ENCODE data around the gene RNF144A. TPM values are rescaled to one million over a fixed set of nuclear protein-coding genes. Genes with fewer than 3 reads are reported as not detected.

RNF144A gene
- total and polyA plus RNA-seq, 2 of the 13 experiments (the other 11 are each of a cell fraction or from before 2014, with no cell fraction given): 13.9 to 16.5 TPM

DNA sequence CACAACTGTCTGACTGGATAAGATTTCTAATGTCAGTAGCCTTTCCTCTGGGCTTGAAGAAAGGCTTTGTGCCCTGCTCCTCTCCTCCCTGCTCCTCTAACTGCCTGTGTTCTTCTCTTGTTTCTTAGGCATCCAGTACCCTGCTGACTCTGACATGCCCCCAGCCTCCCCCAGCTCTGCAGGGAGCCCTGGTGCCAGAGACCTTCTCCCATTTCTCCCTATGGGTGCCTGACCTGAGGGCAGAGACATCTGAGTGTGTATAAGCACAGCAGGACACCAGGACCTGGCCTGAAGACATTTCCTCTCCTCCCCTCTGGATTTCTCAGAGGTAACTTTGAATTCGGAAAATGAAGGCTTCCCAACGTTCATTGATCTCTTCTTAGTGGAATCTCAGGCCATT lies 23.6 kb downstream of the RNF144A start:
- Histone ChIP-seq H3K27me3 (ENCODE audit: control insufficient read depth in 1 of 2, insufficient read depth in 2 of 2, low read length in 2 of 2) (no peaks in the 10 kb centered on the region), H2AFZ (ENCODE audit: low read length) (no peak overlapping the region), H3K9ac (ENCODE audit: insufficient read depth, low read depth, low read length) (no peak overlapping the region), H3K4me2 (ENCODE audit: low read depth, low read length) (no peak overlapping the region), H3K4me1 (ENCODE audit: insufficient read depth, low read length) (no peaks in the 10 kb centered on the region), H4K20me1 (ENCODE audit: insufficient read depth, low read length) (no peaks in the 10 kb centered on the region), H3K36me3 (replicated peaks in 1 of 2; ENCODE audit: control insufficient read depth in 1 of 2, insufficient read depth in 2 of 2, low read length in 2 of 2) (peaks cover 6 to 27% of the 10 kb centered on the region in 2 experiments), H3K4me3 (replicated peaks in 1 of 3; ENCODE audit: insufficient read depth in 1 of 3, low read depth in 2 of 3, low read length in 3 of 3) (no peak overlapping the region), H3K27ac (ENCODE audit: extremely low read length, insufficient read depth, low read length) (no peak overlapping the region), H3K9me3 (ENCODE audit: low read length) (no peaks in the 10 kb centered on the region), H3K79me2 (ENCODE audit: insufficient read depth, low read length) (no peaks in the 10 kb centered on the region)
- in situ Hi-C loops (cut with HindIII; ENCODE audit: extremely low pct_ligation_motif_present, low pct_unique_long_range_greater_than_20kb) (no loop called here), intact Hi-C loops (cut with micrococcal nuclease; ENCODE audit: unreplicated experiment) (no loop called here)
- DNase-seq (ENCODE audit: low spot score) (no peak), FAIRE-seq (no peak), ATAC-seq (no peak; the same call in 2 of the 3 replicates)
- POLR2A ChIA-PET: no interaction called here
- TF ChIP-seq, protein P1, sequence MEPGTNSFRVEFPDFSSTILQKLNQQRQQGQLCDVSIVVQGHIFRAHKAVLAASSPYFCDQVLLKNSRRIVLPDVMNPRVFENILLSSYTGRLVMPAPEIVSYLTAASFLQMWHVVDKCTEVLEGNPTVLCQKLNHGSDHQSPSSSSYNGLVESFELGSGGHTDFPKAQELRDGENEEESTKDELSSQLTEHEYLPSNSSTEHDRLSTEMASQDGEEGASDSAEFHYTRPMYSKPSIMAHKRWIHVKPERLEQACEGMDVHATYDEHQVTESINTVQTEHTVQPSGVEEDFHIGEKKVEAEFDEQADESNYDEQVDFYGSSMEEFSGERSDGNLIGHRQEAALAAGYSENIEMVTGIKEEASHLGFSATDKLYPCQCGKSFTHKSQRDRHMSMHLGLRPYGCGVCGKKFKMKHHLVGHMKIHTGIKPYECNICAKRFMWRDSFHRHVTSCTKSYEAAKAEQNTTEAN (CRISPR knock-in tag; conservative IDR thresholded peaks at IDR 0.05): no peak
- no peak for TF ChIP-seq MXD4 (CRISPR knock-in tag; IDR thresholded peaks at IDR 0.05)
- BruUV-seq (replicated peaks): no TSS peak
- 93% methylated on average over 2 of the region's 2 CpGs for WGBS (ENCODE audit: low lambda C conversion rate)
- CTCF ChIA-PET (ENCODE audit: low intra/inter-chr PET ratio, low total read pairs): no interaction called here

DNA sequence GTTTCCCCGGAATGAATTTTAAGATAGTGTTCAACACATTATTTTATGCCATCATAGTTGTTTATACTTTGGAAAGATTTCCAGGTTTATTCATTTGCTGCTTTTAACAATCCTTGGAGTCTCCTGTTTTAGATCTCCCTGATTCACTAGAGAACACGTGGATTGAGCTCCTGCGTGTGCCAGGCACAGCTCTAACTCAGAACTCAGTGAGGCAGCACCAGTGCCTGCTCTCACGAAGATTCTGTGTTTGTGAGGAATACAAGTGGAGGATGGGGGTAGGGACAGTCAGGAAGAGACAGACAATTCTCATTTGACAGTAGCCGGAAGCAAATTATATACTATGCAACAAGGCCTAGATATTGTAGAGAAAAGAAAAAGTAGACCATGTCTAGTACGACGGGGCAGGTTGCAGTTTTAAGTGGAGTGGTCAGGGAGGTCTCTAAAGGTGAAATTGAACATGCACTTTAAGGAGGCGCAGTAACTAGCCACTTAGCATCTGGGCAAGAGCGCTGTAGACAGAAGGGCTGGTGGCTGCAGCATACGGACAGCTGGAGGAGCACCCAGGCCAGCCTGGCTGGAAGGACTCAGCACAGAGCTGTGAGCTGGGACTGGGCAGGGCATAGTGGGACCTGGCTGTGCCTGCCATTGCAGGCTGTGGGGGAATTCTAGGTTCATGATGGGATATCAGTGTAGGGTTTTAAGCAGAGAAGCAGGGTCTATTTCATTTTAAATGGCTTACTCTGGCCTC lies 24.3 kb downstream of the RNF144A start:
- Histone ChIP-seq H3K9me3 (ENCODE audit: low read length) (no peaks in the 10 kb centered on the region), H3K4me2 (ENCODE audit: low read depth, low read length) (no peak overlapping the region), H3K4me3 (replicated peaks in 1 of 3; ENCODE audit: insufficient read depth in 1 of 3, low read depth in 2 of 3, low read length in 3 of 3) (no peak overlapping the region), H2AFZ (ENCODE audit: low read length) (no peak overlapping the region), H3K9ac (ENCODE audit: insufficient read depth, low read depth, low read length) (no peak overlapping the region), H3K79me2 (ENCODE audit: insufficient read depth, low read length) (no peaks in the 10 kb centered on the region), H3K27me3 (ENCODE audit: control insufficient read depth in 1 of 2, insufficient read depth in 2 of 2, low read length in 2 of 2) (no peaks in the 10 kb centered on the region), H3K27ac (ENCODE audit: extremely low read length, insufficient read depth, low read length) (no peak overlapping the region), H3K4me1 (ENCODE audit: insufficient read depth, low read length) (no peaks in the 10 kb centered on the region), H3K36me3 (replicated peaks in 1 of 2; ENCODE audit: control insufficient read depth in 1 of 2, insufficient read depth in 2 of 2, low read length in 2 of 2) (peaks cover 6 to 27% of the 10 kb centered on the region in 2 experiments), H4K20me1 (ENCODE audit: insufficient read depth, low read length) (no peaks in the 10 kb centered on the region)
- TF ChIP-seq SMAD3 (CRISPR knock-in tag; IDR thresholded peaks at IDR 0.05): no peak
- TF ChIP-seq RFX1 (IDR thresholded peaks at IDR 0.05): no peak
- TF ChIP-seq HDAC6 (IDR thresholded peaks at IDR 0.05; ENCODE audit: low read depth, low read length): no peak
- in situ Hi-C loops (cut with HindIII; ENCODE audit: extremely low pct_ligation_motif_present, low pct_unique_long_range_greater_than_20kb): no loop called here
- ChIA-PET POLR2A (no interaction called here), CTCF (ENCODE audit: low intra/inter-chr PET ratio, low total read pairs) (no interaction called here)
- intact Hi-C loops (cut with micrococcal nuclease; ENCODE audit: unreplicated experiment): no loop called here
- DNase-seq (ENCODE audit: low spot score): no peak
- FAIRE-seq: no peak
- ATAC-seq: no peak
- 96% methylated on average over 10 of the region's 10 CpGs for WGBS (ENCODE audit: low lambda C conversion rate)
- BruUV-seq (replicated peaks): no TSS peak

All from HepG2 (cell line).